ENCODE measurements around the gene C1QTNF6. TPM values are rescaled to one million over a fixed set of nuclear protein-coding genes. Genes with fewer than 3 reads are reported as not detected.

Gene C1QTNF6
- total RNA-seq, 1 experiment from 2014 or later: 15.2 TPM

GRCh38 chr22:37197451-37198257 lies 9.6 kb upstream of the C1QTNF6 start:
- peaks cover 38 to 78% of the 10 kb centered on the region in 2 experiments for H3K4me1 ChIP-seq (ENCODE audit: control insufficient read depth in 1 of 2, insufficient read depth in 2 of 2, low read length in 2 of 2)
- peak overlapping the region; percentile 94 for H3K4me2 ChIP-seq (ENCODE audit: low read length)
- H3K27ac ChIP-seq (ENCODE audit: low read depth, low read length): peak overlapping the region; percentile 94
- H3K9me3 ChIP-seq (ENCODE audit: control insufficient read depth in 1 of 2, insufficient read depth in 1 of 2, low read depth in 1 of 2, low read length in 2 of 2): no peaks in the 10 kb centered on the region
- no peaks in the 10 kb centered on the region for H3K79me2 ChIP-seq (ENCODE audit: insufficient read depth, low read length)
- no peaks in the 10 kb centered on the region for H3K9me2 ChIP-seq (ENCODE audit: insufficient read depth)
- intact Hi-C loops (cut with micrococcal nuclease): loop anchor here (1.0 to 10.0 kb wide), 6 partner anchors 31 to 651 kb away; no protein-coding TSS in a partner anchor
- no peak for TF ChIP-seq ZBTB33 (IDR thresholded peaks at IDR 0.05; ENCODE audit: extremely low read depth, insufficient replicate concordance, low read length)
- TF ChIP-seq POLR2AphosphoS5 (IDR thresholded peaks at IDR 0.05; ENCODE audit: low read depth, low read length): peak; percentile 45; the same call in 1 of the 2 replicates
- no peaks in the 10 kb centered on the region for H3K36me3 ChIP-seq (ENCODE audit: control insufficient read depth in 1 of 2, insufficient read depth in 2 of 2, low read length in 2 of 2)
- H2AFZ ChIP-seq (ENCODE audit: low read depth, low read length, poor library complexity, severe bottlenecking): no peak overlapping the region
- peak; percentile 54 for ATAC-seq
- H4K20me1 ChIP-seq (ENCODE audit: insufficient read depth): no peaks in the 10 kb centered on the region
- peak overlapping the region; percentile 77 to 82 for H3K4me3 ChIP-seq (replicated peaks in 1 of 2; ENCODE audit: low read depth in 1 of 2, low read length in 2 of 2)
- RAD21 ChIA-PET (ENCODE audit: low non-redundant PET in 1 of 2, low total read pairs in 2 of 2, uncharacterized antibody in 2 of 2, unreplicated experiment in 2 of 2): interaction anchor here (0.9 to 1.5 kb wide), 5 partner anchors 9 to 32 kb away, joined by 3 to 7 read pairs (median 5); no protein-coding TSS in a partner anchor
- POLR2A ChIA-PET: interaction anchor here (0.9 to 4.4 kb wide), 6 partner anchors 8 to 415 kb away, joined by 3 to 29 read pairs (median 4); partner anchors contain the start of gene C1QTNF6
- H3K27me3 ChIP-seq (ENCODE audit: insufficient read depth, low read length): no peaks in the 10 kb centered on the region
- BruUV-seq (replicated peaks): TSS peak; percentile 33
- H3K9ac ChIP-seq (ENCODE audit: low read length): peak overlapping the region; percentile 93
- DNase-seq (ENCODE audit: low read depth, low spot score): peak; percentile 92
- CTCF ChIA-PET: interaction anchor here (0.7 to 1.9 kb wide), 16 partner anchors 9 to 422 kb away, joined by 3 to 14 read pairs (median 4); partner anchors contain the start of genes C1QTNF6 and IFT27

All from HCT116 (cell line).